Measurements from ENCODE around the gene AURKAIP1. TPM values are rescaled to one million over a fixed set of nuclear protein-coding genes. Genes with fewer than 3 reads are reported as not detected.

The AURKAIP1 gene
- total and polyA plus RNA-seq, 2 of the 13 experiments (the other 11 are each of a cell fraction or from before 2014, with no cell fraction given) = 69.5 to 175 TPM

- peak; percentile 78 for TF ChIP-seq DRAP1 (CRISPR knock-in tag; IDR thresholded peaks at IDR 0.05)
- peak; percentile 70; the same call in 1 of the 2 replicates for TF ChIP-seq PBX3 (CRISPR knock-in tag; IDR thresholded peaks at IDR 0.05; ENCODE audit: borderline replicate concordance)
- TF ChIP-seq MTERF4 (CRISPR knock-in tag; IDR thresholded peaks at IDR 0.05) = peak; percentile 49; the same call in 1 of the 2 replicates
- 0 out of 4 replicates have a peak, but pooled peaks of 1 of the 2 experiments have one; percentile 63 for TF ChIP-seq REST (IDR thresholded peaks at IDR 0.05; ENCODE audit: borderline replicate concordance in 1 of 2, low read depth in 1 of 2, low read length in 2 of 2)
- peak; percentile 68; the same call in 1 of the 2 replicates for TF ChIP-seq HMG20A (CRISPR knock-in tag; IDR thresholded peaks at IDR 0.05; ENCODE audit: borderline replicate concordance)
- TF ChIP-seq ZNF235 (CRISPR knock-in tag; IDR thresholded peaks at IDR 0.05; ENCODE audit: borderline replicate concordance) = peak; percentile 60; the same call in 1 of the 2 replicates
- 0 out of 2 replicates have a peak, but pooled peaks have one; percentile 90 for TF ChIP-seq ZNF569 (CRISPR knock-in tag; IDR thresholded peaks at IDR 0.05; ENCODE audit: borderline replicate concordance)
- TF ChIP-seq CREB3 (CRISPR knock-in tag; IDR thresholded peaks at IDR 0.05) = no peak
- TF ChIP-seq SCMH1 (CRISPR knock-in tag; IDR thresholded peaks at IDR 0.05; ENCODE audit: borderline replicate concordance) = no peak
- TF ChIP-seq FOXP4 (CRISPR knock-in tag; IDR thresholded peaks at IDR 0.05) = peak; percentile 61; the same call in 1 of the 2 replicates
- TF ChIP-seq ZFX (CRISPR knock-in tag; IDR thresholded peaks at IDR 0.05; ENCODE audit: low read depth) = peak; percentile 97
- peak; percentile 93 for TF ChIP-seq BORCS8-MEF2B (CRISPR knock-in tag; IDR thresholded peaks at IDR 0.05)
- peak; percentile 98 for TF ChIP-seq MAZ (IDR thresholded peaks at IDR 0.05; ENCODE audit: borderline replicate concordance, low read depth, low read length)
- TF ChIP-seq MAZ (CRISPR knock-in tag; IDR thresholded peaks at IDR 0.05; ENCODE audit: low read depth) = peak; percentile 99
- TF ChIP-seq RARA (CRISPR knock-in tag; IDR thresholded peaks at IDR 0.05) = peak; percentile 68
- TF ChIP-seq ELF3 (CRISPR knock-in tag; IDR thresholded peaks at IDR 0.05) = peak; percentile 82
- peak; percentile 67; the same call in 1 of the 2 replicates for TF ChIP-seq NKX3-1 (CRISPR knock-in tag; IDR thresholded peaks at IDR 0.05)
- TF ChIP-seq ZNF326 (CRISPR knock-in tag; IDR thresholded peaks at IDR 0.05; ENCODE audit: borderline replicate concordance) = no peak; the same call in 1 of the 2 replicates
- no peak for TF ChIP-seq SETDB1 (CRISPR knock-in tag; IDR thresholded peaks at IDR 0.05; ENCODE audit: borderline replicate concordance)
Observed at GRCh38 chr1:1374929-1375662, at the start of gene AURKAIP1 (continued).
